ENCODE results near the gene DDIT3. TPM values are rescaled to one million over a fixed set of nuclear protein-coding genes. Genes with fewer than 3 reads are reported as not detected.

The DDIT3 gene
- total and polyA plus RNA-seq, 2 of the 8 experiments (the other 6 are each of a cell fraction or from before 2014, with no cell fraction given): 4.9 to 5.7 TPM

GRCh38 chr12:57552306-57552651 is 32.0 kb upstream of the DDIT3 start:
- peak overlapping the region; percentile 40 to 69; a peak in 3 of 4 replicates for H3K4me2 ChIP-seq (ENCODE audit: insufficient read depth in 1 of 2, low read depth in 2 of 2, low read length in 2 of 2)
- H3K9ac ChIP-seq (replicated peaks in 1 of 4; ENCODE audit: extremely low read depth in 1 of 4, low read depth in 3 of 4, low read length in 3 of 4): peak overlapping the region in 1 of 4 experiments; percentile 22; a peak in 1 of 7 replicates
- H3K23ac ChIP-seq (ENCODE audit: insufficient read length): no peak overlapping the region
- H3K14ac ChIP-seq (ENCODE audit: insufficient read length): no peak overlapping the region
- H2BK5ac ChIP-seq (ENCODE audit: low read depth, low read length): no peak overlapping the region
- no peak overlapping the region for H3K56ac ChIP-seq (replicated peaks; ENCODE audit: insufficient read length, low read depth, low read length)
- H3K27me3 ChIP-seq (replicated peaks in 1 of 4; ENCODE audit: control insufficient read depth in 3 of 4, extremely low read depth in 1 of 4, insufficient read depth in 3 of 4, low read length in 3 of 4): peaks cover 0 to 5% (median 3%) of the 10 kb centered on the region in 4 experiments; a peak in 2 of 7 replicates
- no peak overlapping the region for H3K4ac ChIP-seq (replicated peaks; ENCODE audit: insufficient read length, low read depth, low read length)
- H2AFZ ChIP-seq (ENCODE audit: low read length): no peak overlapping the region
- H4K8ac ChIP-seq (ENCODE audit: extremely low read depth, insufficient read depth, low read length): no peak overlapping the region
- no peak overlapping the region for H2BK15ac ChIP-seq (ENCODE audit: low read length)
- H3K23me2 ChIP-seq (ENCODE audit: low read depth, low read length): peaks cover 13% of the 10 kb centered on the region
- no peak overlapping the region for H4K5ac ChIP-seq (ENCODE audit: insufficient read length, low read depth, low read length)
- H2BK20ac ChIP-seq (ENCODE audit: low read length): no peak overlapping the region
- DNase-seq (ENCODE audit: low read depth in 1 of 2, low spot score in 2 of 2): no peak
- no peak overlapping the region for H4K91ac ChIP-seq (replicated peaks; ENCODE audit: insufficient read length, low read length)
- H3K79me1 ChIP-seq (ENCODE audit: low read depth, low read length): peaks cover 10% of the 10 kb centered on the region
- no peaks in the 10 kb centered on the region; a peak in 1 of 8 replicates for H3K36me3 ChIP-seq (ENCODE audit: control insufficient read depth in 2 of 4, insufficient read depth in 4 of 4, low read length in 3 of 4)
- no peak overlapping the region for H2BK12ac ChIP-seq (ENCODE audit: low read depth, low read length)
- CTCF ChIA-PET (ENCODE audit: partially characterized antibody): interaction anchor here (0.6 to 3.1 kb wide), 7 partner anchors 10 to 174 kb away, joined by 3 to 26 read pairs (median 3); no protein-coding TSS in a partner anchor
- no peak overlapping the region for H2AK5ac ChIP-seq (ENCODE audit: low read depth, low read length)
- 86% methylated on average over 2 of the region's 2 CpGs; no CpG with 5 or more reads in 1 of the 2 experiments for WGBS, 2 experiments (ENCODE audit: extremely low coverage in 1 of 2, insufficient coverage in 1 of 2, insufficient read length in 1 of 2, insufficient replicate concordance in 2 of 2, low coverage in 1 of 2, low lambda C conversion rate in 2 of 2, missing lambda C conversion rate in 1 of 2)
- peaks cover 0 to 34% of the 10 kb centered on the region in 2 experiments; a peak in 2 of 4 replicates for H3K79me2 ChIP-seq (ENCODE audit: control insufficient read depth in 1 of 2, insufficient read depth in 2 of 2, low read length in 2 of 2)
- peaks cover 4 to 20% (median 11%) of the 10 kb centered on the region in 4 experiments; a peak in 6 of 7 replicates for H3K4me1 ChIP-seq (replicated peaks in 1 of 4; ENCODE audit: control insufficient read depth in 3 of 4, insufficient read depth in 4 of 4, low read length in 3 of 4)
- peak overlapping the region in 2 of 4 experiments; percentile 11 to 12; a peak in 1 of 8 replicates for H3K4me3 ChIP-seq (ENCODE audit: extremely low read depth in 1 of 4, insufficient read depth in 2 of 4, low read depth in 3 of 4, low read length in 4 of 4)
- H4K20me1 ChIP-seq (replicated peaks in 1 of 2; ENCODE audit: control insufficient read depth in 1 of 2, insufficient read depth in 2 of 2, low read length in 2 of 2): peaks cover 7 to 9% of the 10 kb centered on the region in 2 experiments
- no peak for FAIRE-seq
- no peaks in the 10 kb centered on the region for H3K9me3 ChIP-seq (ENCODE audit: insufficient read depth in 2 of 2, low read depth in 1 of 2, low read length in 1 of 2)
- POLR2A ChIA-PET (ENCODE audit: partially characterized antibody): interaction anchor here (0.6 to 2.5 kb wide), 10 partner anchors 12 to 93 kb away, joined by 3 to 9 read pairs (median 4); partner anchors contain the start of gene DDIT3
- H2BK120ac ChIP-seq (replicated peaks; ENCODE audit: low read depth, low read length): no peak overlapping the region
- no peak overlapping the region for H3K18ac ChIP-seq (ENCODE audit: extremely low read depth, low read length)
- no peak overlapping the region for H3K27ac ChIP-seq (ENCODE audit: low read depth, low read length)
- no peak for TF ChIP-seq EGR1 (IDR thresholded peaks at IDR 0.05; ENCODE audit: borderline replicate concordance, low read depth, low read length)
- no peak for TF ChIP-seq ATF2 (IDR thresholded peaks at IDR 0.05; ENCODE audit: low read length)
- no peak for TF ChIP-seq GABPA (IDR thresholded peaks at IDR 0.05; ENCODE audit: borderline replicate concordance, insufficient read depth, low read length)
- no peak for TF ChIP-seq HDAC2 (IDR thresholded peaks at IDR 0.05; ENCODE audit: borderline replicate concordance in 1 of 2, low read depth in 2 of 2, low read length in 2 of 2)
- no peak for TF ChIP-seq CBX5 (IDR thresholded peaks at IDR 0.05; ENCODE audit: low read depth, low read length)
- no peak for TF ChIP-seq JUND (IDR thresholded peaks at IDR 0.05; ENCODE audit: low read length)
- TF ChIP-seq USF2 (IDR thresholded peaks at IDR 0.05; ENCODE audit: low read length): no peak
- TF ChIP-seq ZNF274 (IDR thresholded peaks at IDR 0.05; ENCODE audit: borderline replicate concordance, extremely low read depth, low read length): no peak
- no peak for TF ChIP-seq NANOG (IDR thresholded peaks at IDR 0.05; ENCODE audit: insufficient read depth, low read depth, low read length, poor library complexity, severe bottlenecking)
- no peak for TF ChIP-seq CREB1 (IDR thresholded peaks at IDR 0.05)

All from H1 (cell line).